Stimulated activated CD4-positive, alpha-beta T cell treated with anti-CD3 and anti-CD28 coated beads, Interleukin-4, amount 100 ng/mL, for 1 hour (primary cell): Measurements from ENCODE around the gene CDK15.
"Not testable (repeated sequence)": the region's sequence is repeated elsewhere in the genome, so short reads cannot be mapped to it uniquely, and the experiment has no call there.

ENCODE experiments used
- DNase-seq: peaks from one replicate; pipeline ENCODE4 v3.0.0-alpha.2; 2020

Gene CDK15

GRCh38 chr2:201806442-201807170 is at the start of gene CDK15:
CDK15 (plus strand) TSS chr2:201806537; CDS start chr2:201806665, 128 bp downstream.
- DNase-seq, result no peak

DNA sequence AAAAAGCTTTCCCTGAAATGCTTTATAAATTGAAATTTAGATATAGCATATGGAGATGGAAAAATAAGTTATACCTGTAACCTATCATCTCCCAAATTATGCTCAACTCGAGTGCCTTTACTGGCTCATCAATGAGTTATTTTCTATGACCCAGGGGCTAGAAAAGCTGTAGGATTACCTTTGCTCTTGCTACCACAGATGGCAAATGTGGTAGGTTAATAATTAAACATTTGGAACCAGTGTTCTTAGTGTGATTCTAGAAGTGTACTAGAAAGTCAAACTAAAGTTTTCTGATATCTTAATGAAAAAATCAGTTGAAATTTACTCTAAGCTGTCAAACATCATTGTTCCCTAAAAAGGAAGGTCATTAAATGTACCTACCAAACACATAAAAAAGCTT is 48.1 kb upstream of the CDK15 start:
- DNase-seq, result no peak

DNA sequence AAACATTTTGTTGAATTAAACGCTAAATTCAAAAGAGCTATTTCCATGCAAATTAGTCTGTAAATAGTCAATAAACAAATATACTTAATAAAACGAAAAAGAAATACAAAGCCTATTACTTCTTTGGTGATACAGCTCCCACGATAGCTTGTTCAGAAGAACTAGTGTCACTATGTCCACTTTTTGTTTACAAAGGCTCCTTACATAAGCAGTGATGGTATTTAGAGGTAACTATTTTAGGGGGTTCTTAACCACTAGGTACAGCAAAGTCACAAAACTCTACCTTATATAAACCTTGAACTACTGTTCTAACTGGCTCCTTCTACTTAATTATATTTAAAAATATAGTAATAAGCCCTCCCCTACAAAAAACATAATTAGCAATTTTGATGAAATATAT is 47.5 kb upstream of the CDK15 start:
- DNase-seq, result no peak

DNA sequence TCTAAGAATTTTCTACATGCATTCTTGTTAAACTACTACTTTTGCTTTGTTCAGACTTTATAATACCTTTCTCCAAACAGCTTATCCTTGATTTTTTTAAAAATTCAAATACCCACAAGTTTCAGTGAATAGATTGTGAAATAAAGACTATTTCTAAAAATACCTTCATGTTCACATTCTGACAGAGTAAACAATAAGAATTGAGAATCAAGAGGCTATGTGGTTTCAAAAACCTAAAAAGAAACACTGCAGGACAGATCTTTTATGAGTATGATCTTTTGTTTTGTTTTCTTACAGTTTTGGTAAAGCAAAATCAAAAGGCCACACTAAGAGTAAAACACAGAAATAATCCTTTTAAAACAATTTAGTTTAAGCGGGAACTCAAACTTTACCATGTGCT is 46.8 kb upstream of the CDK15 start:
- DNase-seq, result no peak

- no peak for DNase-seq
Measured at GRCh38 chr2:201761101-201761500, 45.2 kb upstream of the CDK15 start.

DNA sequence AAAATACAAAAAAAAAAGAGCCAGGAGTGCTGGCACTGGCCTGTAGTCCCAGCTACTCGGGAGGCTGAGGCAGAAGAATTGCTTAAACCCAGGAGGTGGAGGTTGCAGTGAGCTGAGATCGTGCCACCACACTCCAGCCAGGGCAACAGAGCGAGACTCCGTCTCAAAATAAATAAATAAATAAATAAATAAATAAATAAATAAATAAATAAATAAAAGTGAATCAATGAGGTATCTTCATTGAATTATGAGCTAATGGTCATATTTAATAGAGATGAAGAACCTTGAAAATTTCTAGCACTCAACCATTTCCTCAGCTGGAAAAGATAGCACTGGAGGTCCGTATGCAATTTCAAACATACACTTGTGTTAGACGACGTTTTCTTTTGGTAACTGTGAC is 41.9 kb upstream of the CDK15 start:
- not testable (repeated sequence) for DNase-seq

DNA sequence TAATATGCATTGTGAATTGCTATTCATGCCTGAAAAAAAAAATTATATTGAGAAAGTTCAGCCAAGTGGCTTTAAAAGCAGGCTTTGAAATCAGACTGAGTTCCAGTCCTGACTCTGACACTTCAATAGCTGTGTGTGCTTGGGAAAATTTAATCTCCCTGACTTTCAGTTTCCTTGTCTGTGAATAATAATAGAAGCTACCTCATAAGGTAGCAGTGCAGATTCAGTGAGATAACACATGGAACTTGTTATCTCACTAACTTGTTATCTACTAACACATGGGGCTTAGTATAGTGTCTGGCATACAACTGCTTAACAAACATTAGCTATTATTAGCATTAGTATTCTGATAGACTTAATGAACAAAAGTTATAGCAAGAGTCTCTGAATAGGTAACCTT is 40.5 kb upstream of the CDK15 start:
- no peak for DNase-seq

- DNase-seq, result no peak
Measured at GRCh38 chr2:201768918-201769317, 37.4 kb upstream of the CDK15 start.

- DNase-seq, result no peak
Measured at GRCh38 chr2:201769666-201770373, 36.5 kb upstream of the CDK15 start.

- no peak for DNase-seq
Measured at GRCh38 chr2:201773990-201774389, 32.3 kb upstream of the CDK15 start.

DNA sequence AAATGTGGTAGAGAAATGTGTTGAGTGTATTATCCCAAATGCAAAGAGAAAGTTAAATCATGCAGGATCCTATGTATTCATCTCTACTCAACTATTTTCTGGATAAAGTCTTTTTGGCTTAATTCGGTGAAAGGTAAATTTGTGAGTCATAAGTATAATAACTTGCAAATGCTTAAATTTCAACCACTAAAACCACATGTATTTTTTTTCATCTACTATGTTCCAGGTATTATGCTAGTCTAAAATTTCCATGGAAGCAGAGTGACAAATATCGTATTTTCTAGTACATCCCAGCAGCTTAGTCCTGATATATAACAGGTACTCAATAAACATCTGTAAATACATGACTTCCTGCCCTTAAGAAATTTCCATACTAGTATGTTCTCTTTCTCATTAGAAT is 31.8 kb upstream of the CDK15 start:
- DNase-seq, result no peak

GRCh38 chr2:201775326-201775725 is 31.0 kb upstream of the CDK15 start:
- no peak for DNase-seq

- no peak for DNase-seq
Measured at GRCh38 chr2:201777043-201777442, 29.3 kb upstream of the CDK15 start.

DNA sequence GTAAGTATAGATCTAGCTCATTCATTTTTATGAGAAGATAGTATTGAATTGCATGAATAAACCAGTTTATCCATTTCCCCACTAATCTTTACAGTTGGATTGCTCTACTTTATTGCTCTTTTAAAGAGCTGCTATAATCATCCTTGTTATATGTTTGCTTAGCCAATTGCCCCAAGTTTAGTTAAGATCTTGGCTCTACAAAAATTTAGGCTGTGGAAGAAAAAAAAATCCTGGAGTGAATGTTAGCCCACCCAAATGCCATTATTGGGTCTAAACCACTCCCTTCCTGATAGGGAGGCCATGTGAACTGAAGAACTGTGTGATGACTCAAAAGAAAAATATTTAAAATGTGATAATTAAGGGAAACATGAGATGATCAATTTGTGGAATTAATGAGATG is 28.5 kb upstream of the CDK15 start:
- no peak for DNase-seq

- no peak for DNase-seq
Measured at GRCh38 chr2:201779901-201780673, 26.2 kb upstream of the CDK15 start.

- peak; percentile 94 for DNase-seq
Measured at GRCh38 chr2:201780674-201781493, 25.5 kb upstream of the CDK15 start, which contains the start of gene ALS2. ALS2 (minus strand) TSS chr2:201780933; CDS start chr2:201768885, 12,048 bp downstream.

- peak; percentile 9 for DNase-seq
Measured at GRCh38 chr2:201781557-201782051, 24.7 kb upstream of the CDK15 start.

DNA sequence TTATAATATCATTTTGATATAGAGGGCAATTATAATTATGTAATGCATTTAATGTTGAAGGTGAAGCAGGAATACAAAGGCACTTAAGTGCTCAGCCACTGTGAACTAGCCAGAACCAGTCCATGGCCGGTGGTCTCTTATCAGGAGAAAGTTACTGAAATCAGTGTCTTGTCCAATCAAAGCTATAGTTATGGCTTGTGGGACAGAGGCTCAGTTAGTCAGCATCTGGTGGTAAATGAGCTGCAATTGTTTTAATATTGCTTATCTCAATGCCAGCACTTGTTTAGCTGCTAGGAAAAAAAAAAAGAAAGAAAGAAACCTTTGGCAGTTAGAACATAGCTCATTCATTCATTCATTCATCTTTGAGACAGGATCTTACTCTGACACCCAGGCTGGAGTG is 21.8 kb upstream of the CDK15 start:
- no peak for DNase-seq

DNA sequence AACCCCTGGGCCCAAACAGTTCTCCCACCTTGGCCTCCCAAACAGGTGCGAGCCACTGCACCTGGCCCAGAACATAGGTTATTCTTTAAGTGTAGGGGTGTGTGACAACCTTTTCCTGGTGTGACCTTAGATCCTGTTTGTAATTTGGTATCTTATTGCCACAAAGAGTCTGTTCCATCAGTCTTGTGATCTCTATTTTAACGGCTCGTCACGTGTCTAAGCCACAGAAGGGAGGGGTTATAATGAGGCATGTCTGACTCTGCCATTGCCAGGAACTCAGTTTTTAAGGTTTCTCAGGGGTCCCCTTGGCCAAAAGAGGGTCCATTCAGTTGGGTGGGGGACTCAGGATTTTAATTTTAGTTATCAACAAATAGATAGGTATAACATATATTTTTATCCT is 21.2 kb upstream of the CDK15 start:
- no peak for DNase-seq

GRCh38 chr2:201786471-201786870 is 19.9 kb upstream of the CDK15 start:
- DNase-seq, result no peak

- DNase-seq, result no peak
Measured at GRCh38 chr2:201788371-201788770, 18.0 kb upstream of the CDK15 start.

GRCh38 chr2:201789395-201789794 is 16.9 kb upstream of the CDK15 start:
- no peak for DNase-seq

- DNase-seq, result no peak
Measured at GRCh38 chr2:201790291-201790690, 16.0 kb upstream of the CDK15 start.
